ENCODE measurements around the gene NRXN3.

Gene NRXN3

DNA sequence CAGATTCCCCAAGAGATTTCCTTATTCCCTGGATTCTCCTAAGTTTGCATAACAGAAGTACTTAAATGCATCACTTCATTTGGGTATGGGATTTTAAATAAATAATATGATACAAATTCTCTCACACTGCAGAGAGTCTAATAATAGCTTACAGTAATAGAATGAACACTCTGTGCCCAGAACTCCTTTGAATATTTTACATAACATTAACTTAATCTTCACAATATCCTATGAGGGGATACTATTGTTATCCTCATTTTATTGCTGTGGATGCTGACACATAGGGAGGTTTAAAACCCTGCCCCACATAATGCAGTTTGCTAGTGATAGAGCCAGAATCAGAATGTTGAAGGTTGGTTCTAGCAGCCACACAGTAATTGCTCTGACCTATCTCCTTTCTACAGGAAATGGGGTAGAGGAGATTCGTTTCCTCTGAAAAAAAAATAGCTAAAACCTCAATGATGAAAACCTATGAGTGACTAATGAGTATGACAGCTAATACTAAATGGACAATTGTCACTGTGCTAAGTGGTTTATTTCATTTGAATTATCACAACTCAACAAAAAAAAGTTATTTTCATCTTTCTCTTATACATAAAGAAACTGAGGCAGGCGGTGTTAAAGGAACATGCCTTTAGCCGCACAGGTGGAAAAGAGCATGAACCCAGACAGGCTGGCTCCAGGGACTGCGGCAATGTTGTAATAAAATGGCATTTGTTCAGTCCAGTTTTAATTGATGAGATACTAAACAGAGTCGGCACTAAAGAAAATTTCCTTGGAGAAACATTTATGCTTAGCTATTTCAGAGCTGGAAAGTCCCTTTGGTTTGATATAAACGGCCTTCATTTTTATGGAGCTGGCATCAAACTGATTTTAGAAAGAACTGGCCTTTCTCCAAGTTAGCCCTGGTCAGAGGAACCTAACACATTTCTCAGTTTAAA lies 880.9 kb downstream of the NRXN3 start:
- Histone ChIP-seq H3K4me2 (ENCODE audit: low read depth, low read length, poor library complexity, severe bottlenecking) (no peak overlapping the region), H3K27me3 (ENCODE audit: low read length) (no peaks in the 10 kb centered on the region), H3K27ac (ENCODE audit: low read depth, low read length) (no peak overlapping the region), H3K79me2 (ENCODE audit: insufficient read depth, low read length) (no peaks in the 10 kb centered on the region), H3F3A (ENCODE audit: insufficient read depth) (no peaks in the 10 kb centered on the region), H3K4me3 (ENCODE audit: insufficient read depth, low read length, poor library complexity, severe bottlenecking) (no peak overlapping the region), H4K20me1 (ENCODE audit: low read depth, low read length) (no peaks in the 10 kb centered on the region), H3K9me3 (ENCODE audit: insufficient read depth, low read length) (no peaks in the 10 kb centered on the region), H3K9me2 (replicated peaks; ENCODE audit: insufficient read depth, low read length) (no peaks in the 10 kb centered on the region), H3K36me3 (ENCODE audit: low read length) (no peaks in the 10 kb centered on the region), H3K9ac (ENCODE audit: low read length) (no peak overlapping the region), H2AFZ (ENCODE audit: low read depth, low read length, severe bottlenecking) (no peak overlapping the region)
- no peak for TF ChIP-seq EZH2phosphoT487 (conservative IDR thresholded peaks at IDR 0.05; ENCODE audit: low read length)
- TF ChIP-seq, protein P1, sequence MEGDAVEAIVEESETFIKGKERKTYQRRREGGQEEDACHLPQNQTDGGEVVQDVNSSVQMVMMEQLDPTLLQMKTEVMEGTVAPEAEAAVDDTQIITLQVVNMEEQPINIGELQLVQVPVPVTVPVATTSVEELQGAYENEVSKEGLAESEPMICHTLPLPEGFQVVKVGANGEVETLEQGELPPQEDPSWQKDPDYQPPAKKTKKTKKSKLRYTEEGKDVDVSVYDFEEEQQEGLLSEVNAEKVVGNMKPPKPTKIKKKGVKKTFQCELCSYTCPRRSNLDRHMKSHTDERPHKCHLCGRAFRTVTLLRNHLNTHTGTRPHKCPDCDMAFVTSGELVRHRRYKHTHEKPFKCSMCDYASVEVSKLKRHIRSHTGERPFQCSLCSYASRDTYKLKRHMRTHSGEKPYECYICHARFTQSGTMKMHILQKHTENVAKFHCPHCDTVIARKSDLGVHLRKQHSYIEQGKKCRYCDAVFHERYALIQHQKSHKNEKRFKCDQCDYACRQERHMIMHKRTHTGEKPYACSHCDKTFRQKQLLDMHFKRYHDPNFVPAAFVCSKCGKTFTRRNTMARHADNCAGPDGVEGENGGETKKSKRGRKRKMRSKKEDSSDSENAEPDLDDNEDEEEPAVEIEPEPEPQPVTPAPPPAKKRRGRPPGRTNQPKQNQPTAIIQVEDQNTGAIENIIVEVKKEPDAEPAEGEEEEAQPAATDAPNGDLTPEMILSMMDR (IDR thresholded peaks at IDR 0.05; ENCODE audit: insufficient read depth, low read length, poor library complexity, severe bottlenecking), result no peak

DNA sequence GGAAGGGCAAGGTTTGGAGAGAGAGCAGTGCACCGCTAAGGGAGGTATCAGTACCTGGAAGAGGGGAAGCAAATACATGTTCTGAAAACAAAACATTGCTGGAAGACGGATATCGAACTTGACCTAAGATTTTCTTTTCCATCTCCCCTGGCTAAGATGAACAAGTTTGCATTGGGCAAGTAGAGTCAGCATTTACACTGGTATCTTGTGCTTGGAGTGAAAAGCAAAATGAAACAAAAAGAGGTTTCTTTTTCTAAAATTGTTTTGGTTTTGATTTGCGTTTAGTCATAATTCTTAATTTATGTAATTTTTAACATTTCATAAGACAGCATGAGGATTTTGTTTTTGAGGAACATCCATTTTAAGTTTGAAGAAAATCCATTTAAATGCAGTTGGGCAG lies 881.6 kb downstream of the NRXN3 start:
- no peak overlapping the region for H3K4me3 ChIP-seq (ENCODE audit: insufficient read depth, low read length, poor library complexity, severe bottlenecking)
- no peaks in the 10 kb centered on the region for H3F3A ChIP-seq (ENCODE audit: insufficient read depth)
- no peaks in the 10 kb centered on the region for H4K20me1 ChIP-seq (ENCODE audit: low read depth, low read length)
- TF ChIP-seq, protein P1 (IDR thresholded peaks at IDR 0.05; ENCODE audit: insufficient read depth, low read length, poor library complexity, severe bottlenecking), result no peak
- TF ChIP-seq EZH2phosphoT487 (conservative IDR thresholded peaks at IDR 0.05; ENCODE audit: low read length), result no peak
- H3K36me3 ChIP-seq (ENCODE audit: low read length), result no peaks in the 10 kb centered on the region
- H3K9me2 ChIP-seq (replicated peaks; ENCODE audit: insufficient read depth, low read length), result no peaks in the 10 kb centered on the region
- no peaks in the 10 kb centered on the region for H3K27me3 ChIP-seq (ENCODE audit: low read length)
- no peaks in the 10 kb centered on the region for H3K79me2 ChIP-seq (ENCODE audit: insufficient read depth, low read length)
- no peak overlapping the region for H3K4me2 ChIP-seq (ENCODE audit: low read depth, low read length, poor library complexity, severe bottlenecking)
- no peak overlapping the region for H3K27ac ChIP-seq (ENCODE audit: low read depth, low read length)
- H2AFZ ChIP-seq (ENCODE audit: low read depth, low read length, severe bottlenecking), result no peak overlapping the region
- H3K9ac ChIP-seq (ENCODE audit: low read length), result no peak overlapping the region
- no peaks in the 10 kb centered on the region for H3K9me3 ChIP-seq (ENCODE audit: insufficient read depth, low read length)

DNA sequence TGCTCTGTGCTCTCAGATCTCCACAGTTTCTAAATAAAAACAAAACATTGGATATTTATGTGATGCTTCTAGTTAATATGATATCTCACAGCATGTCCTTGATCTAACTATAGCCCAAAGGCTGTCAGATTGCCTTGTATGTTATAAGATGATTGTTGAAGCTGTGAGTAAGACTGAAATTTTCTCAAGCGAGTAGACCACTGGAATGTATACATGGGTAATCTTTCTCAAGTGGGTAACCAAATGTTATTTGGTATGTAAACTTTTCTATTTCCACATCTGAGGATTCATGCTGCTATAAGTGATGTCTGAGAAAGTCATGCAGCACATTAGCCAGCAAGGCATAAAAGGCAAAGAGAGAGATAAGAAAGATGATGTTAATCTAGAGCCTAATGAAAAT lies 886.7 kb downstream of the NRXN3 start:
- TF ChIP-seq, protein P1 (IDR thresholded peaks at IDR 0.05; ENCODE audit: insufficient read depth, low read length, poor library complexity, severe bottlenecking), result no peak
- TF ChIP-seq EZH2phosphoT487 (conservative IDR thresholded peaks at IDR 0.05; ENCODE audit: low read length), result no peak

More for the DNA sequence above, 886.7 kb downstream of the NRXN3 start:
- Histone ChIP-seq H3K9me3 (ENCODE audit: insufficient read depth, low read length) (no peaks in the 10 kb centered on the region), H3K4me3 (ENCODE audit: insufficient read depth, low read length, poor library complexity, severe bottlenecking) (no peak overlapping the region), H3K9ac (ENCODE audit: low read length) (no peak overlapping the region), H3K4me2 (ENCODE audit: low read depth, low read length, poor library complexity, severe bottlenecking) (no peak overlapping the region), H3F3A (ENCODE audit: insufficient read depth) (no peaks in the 10 kb centered on the region), H3K27ac (ENCODE audit: low read depth, low read length) (no peak overlapping the region), H4K20me1 (ENCODE audit: low read depth, low read length) (no peaks in the 10 kb centered on the region), H3K36me3 (ENCODE audit: low read length) (no peaks in the 10 kb centered on the region), H3K79me2 (ENCODE audit: insufficient read depth, low read length) (no peaks in the 10 kb centered on the region), H3K9me2 (replicated peaks; ENCODE audit: insufficient read depth, low read length) (no peaks in the 10 kb centered on the region), H3K27me3 (ENCODE audit: low read length) (no peaks in the 10 kb centered on the region), H2AFZ (ENCODE audit: low read depth, low read length, severe bottlenecking) (no peak overlapping the region)
